Measurements from ENCODE around the gene EXO5. TPM values are rescaled to one million over a fixed set of nuclear protein-coding genes. Genes with fewer than 3 reads are reported as not detected.

The EXO5 gene, protein sequence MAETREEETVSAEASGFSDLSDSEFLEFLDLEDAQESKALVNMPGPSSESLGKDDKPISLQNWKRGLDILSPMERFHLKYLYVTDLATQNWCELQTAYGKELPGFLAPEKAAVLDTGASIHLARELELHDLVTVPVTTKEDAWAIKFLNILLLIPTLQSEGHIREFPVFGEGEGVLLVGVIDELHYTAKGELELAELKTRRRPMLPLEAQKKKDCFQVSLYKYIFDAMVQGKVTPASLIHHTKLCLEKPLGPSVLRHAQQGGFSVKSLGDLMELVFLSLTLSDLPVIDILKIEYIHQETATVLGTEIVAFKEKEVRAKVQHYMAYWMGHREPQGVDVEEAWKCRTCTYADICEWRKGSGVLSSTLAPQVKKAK
- 1 to 10 TPM; 3.9 to 9.1 (median 6.5) TPM for total RNA-seq

DNA sequence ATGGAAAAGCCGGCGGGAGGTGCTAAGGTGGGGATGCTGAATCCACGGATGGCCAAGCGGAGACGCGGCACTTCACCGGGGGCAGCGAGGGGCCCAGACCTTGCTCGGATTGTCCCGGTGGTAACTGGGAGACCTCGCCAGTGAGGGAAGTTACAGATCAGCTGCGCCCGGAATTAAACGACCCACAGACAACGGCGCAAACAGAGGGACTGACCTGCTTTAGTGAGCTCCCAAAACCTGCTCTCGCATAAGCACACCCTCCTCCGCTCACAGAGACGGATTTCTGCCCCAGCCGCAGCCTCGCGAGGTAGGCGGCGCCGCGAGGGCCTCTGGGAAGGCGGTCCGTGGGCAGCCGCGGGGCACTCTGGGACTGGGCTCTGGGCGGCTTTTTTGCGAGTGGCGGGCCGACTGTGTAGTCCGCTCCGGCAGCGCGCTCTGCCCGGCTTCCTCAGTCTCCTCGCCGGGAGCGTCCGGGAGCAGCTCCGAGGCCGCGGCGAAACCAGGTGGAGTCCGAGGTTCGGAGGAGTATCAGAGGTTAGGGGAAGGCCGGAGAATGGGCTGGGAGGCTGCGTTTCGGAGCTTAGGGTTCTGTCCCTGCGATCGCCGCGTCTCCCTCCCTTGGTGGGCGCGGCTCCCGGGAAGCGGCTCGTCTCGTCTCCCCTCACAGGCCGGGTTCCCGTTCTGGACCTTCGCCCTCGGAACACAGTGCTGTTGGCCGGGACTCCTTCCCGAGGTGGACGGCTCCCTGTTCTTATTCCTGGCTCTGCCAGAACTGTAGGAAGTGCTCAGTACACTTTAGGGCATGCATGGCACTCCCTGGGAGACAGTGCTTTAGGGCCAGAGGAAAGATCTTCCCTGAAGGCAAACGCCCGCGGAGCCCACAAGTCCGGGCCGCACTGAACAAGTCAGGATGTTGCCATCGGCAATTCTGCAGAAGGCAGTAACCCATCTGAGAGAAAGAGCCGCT, at the start of gene EXO5:
Gene EXO5 (plus strand): TSS at position 393 of the 967 bp plus-strand sequence. CDS start 5,778 bp downstream, outside the sequence.
- TF ChIP-seq, protein P1, sequence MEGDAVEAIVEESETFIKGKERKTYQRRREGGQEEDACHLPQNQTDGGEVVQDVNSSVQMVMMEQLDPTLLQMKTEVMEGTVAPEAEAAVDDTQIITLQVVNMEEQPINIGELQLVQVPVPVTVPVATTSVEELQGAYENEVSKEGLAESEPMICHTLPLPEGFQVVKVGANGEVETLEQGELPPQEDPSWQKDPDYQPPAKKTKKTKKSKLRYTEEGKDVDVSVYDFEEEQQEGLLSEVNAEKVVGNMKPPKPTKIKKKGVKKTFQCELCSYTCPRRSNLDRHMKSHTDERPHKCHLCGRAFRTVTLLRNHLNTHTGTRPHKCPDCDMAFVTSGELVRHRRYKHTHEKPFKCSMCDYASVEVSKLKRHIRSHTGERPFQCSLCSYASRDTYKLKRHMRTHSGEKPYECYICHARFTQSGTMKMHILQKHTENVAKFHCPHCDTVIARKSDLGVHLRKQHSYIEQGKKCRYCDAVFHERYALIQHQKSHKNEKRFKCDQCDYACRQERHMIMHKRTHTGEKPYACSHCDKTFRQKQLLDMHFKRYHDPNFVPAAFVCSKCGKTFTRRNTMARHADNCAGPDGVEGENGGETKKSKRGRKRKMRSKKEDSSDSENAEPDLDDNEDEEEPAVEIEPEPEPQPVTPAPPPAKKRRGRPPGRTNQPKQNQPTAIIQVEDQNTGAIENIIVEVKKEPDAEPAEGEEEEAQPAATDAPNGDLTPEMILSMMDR (IDR thresholded peaks at IDR 0.05), result no peak
- DNase-seq (ENCODE audit: low spot score) (peak; percentile 45), ATAC-seq (ENCODE audit: low FRiP score) (peak; percentile 98)

DNA sequence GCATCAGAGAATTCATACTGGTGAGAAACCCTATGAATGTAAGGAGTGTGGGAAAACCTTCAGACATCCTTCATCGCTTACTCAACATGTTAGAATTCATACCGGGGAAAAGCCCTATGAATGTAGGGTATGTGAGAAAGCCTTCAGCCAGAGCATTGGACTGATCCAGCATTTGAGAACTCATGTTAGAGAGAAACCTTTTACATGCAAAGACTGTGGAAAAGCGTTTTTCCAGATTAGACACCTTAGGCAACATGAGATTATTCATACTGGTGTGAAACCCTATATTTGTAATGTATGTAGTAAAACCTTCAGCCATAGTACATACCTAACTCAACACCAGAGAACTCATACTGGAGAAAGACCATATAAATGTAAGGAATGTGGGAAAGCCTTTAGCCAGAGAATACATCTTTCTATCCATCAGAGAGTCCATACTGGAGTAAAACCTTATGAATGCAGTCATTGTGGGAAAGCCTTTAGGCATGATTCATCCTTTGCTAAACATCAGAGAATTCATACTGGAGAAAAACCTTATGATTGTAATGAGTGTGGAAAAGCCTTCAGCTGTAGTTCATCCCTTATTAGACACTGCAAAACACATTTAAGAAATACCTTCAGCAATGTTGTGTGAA, 45.5 kb upstream of the EXO5 start:
- DNase-seq (ENCODE audit: low spot score) (no peak), ATAC-seq (ENCODE audit: low FRiP score) (no peak)
- TF ChIP-seq, protein P1 (IDR thresholded peaks at IDR 0.05), result no peak

DNA sequence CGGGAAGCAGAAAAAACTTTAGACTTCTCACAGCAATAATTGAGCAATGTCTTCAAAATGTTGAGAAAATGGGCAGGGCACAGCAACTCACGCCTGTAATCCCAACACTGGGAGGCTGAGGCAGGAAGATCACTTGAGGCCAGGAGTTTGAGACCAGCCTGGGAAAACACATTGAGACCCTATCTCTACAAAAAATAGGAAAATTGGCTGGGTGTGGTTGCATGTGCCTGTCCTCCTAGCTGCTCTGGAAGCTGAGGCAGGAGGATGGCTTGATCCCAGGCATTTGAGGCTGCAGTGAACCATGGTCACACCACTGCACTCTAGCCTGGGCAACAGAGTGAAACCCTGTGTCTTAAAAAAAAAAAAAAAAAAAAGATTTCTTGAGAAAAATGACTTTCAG, 39.2 kb upstream of the EXO5 start:
- ATAC-seq (ENCODE audit: low FRiP score) (no peak), DNase-seq (ENCODE audit: low spot score) (no peak)
- TF ChIP-seq, protein P1 (IDR thresholded peaks at IDR 0.05), result no peak

DNA sequence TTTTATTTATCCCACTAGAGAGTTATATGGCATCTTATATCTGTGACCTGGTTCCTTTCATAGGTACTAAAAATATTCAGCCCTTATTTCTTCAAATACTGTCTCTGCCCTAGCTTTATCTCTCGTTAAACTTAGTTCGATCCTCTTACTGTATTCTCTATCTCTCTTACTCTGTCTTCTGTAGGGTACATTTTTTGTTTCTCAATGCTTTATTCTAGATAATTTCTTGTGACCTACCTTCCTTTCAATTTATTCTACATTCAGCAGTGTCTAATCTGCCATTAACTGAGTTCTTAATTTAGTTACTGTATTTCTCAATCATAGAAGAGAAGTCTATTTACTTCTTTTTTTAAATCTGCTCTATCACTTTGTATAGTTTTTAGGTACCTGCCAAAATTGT, 33.3 kb upstream of the EXO5 start:
- DNase-seq (ENCODE audit: low spot score) (no peak), ATAC-seq (ENCODE audit: low FRiP score) (no peak)
- TF ChIP-seq, protein P1 (IDR thresholded peaks at IDR 0.05), result no peak

DNA sequence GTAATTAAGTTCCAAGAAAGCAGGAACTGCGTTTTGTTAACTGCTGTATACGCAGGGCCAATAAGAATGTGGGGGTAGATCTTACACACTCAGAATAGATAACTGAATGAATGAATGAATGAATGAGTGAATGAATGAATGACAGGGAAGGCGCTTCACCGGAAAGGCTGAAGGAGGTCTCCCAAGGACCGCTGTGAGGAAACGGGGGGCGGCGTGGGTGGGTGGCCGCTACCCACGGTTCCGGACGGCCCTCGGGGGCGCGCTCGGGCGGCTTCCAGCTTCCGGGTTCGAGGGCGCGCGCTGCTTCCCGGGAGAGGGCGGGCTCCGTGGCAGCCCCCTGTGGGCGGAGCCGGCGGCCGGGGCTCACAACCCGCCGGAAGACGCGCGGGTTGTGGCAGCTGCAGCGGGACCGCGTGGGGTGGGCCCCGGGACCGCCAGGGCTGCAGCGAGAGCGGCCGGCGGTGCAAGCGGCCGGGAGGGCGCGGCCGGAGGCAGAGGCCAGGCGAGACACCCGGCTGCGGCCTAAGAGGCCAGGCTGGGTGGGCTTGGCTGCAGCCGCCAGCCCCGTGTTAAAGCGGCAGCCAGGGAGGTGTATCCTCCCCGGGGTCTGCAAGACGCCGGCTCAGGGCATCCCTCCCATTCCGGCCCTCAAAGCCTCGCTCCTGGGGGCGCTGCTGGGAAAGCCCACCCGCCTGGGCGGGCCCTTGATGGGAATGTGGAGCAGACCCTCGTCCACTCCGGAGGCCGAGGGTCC, 31.5 kb upstream of the EXO5 start, which contains the start of gene ZFP69:
Gene ZFP69 (plus strand): TSS at position 367 of the 754 bp plus-strand sequence. CDS start 2,072 bp downstream, outside the sequence.
- ATAC-seq (ENCODE audit: low FRiP score) (peak; percentile 90), DNase-seq (ENCODE audit: low spot score) (no peak)
- TF ChIP-seq, protein P1 (IDR thresholded peaks at IDR 0.05), result no peak

DNA sequence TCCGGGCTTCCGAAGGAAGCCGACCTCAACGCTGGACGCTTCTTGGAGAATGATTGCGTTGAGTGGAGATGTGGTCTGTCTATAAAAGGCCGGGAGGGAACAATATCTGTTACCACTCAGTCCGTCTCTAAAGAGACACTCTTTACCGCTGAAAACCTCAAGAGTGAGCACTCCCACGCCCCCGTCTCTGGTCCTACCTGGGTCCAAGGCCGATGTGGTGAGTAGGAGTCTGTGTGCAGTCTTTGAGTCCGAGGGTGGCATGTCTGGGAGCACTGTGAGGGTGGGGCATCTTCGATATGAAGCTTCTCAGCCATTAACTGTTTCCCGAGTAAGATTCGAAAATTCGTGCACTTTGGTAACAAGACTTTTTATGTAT, 30.9 kb upstream of the EXO5 start:
- DNase-seq (ENCODE audit: low spot score), result no peak
- TF ChIP-seq, protein P1 (IDR thresholded peaks at IDR 0.05), result no peak

More for the DNA sequence above, 30.9 kb upstream of the EXO5 start:
- peak; percentile 61 for ATAC-seq (ENCODE audit: low FRiP score)

Data from omental fat pad (tissue), 4 donors.